A549 treated with AZD9567 at 1 μM for 4 hours (cell line): ENCODE measurements around the gene ETHE1. TPM values are rescaled to one million over a fixed set of nuclear protein-coding genes. Genes with fewer than 3 reads are reported as not detected.

Experiments
- total RNA-seq: library from RNA; stranded (reverse); fragments of 200-300 nt; extraction: Qiagen RNA extraction; gene quantifications from 5 replicates; pipeline ENCODE4 v1.2.3, GENCODE V29; 2022; ENCODE audit not compliant: insufficient read depth

ETHE1 gene
- total RNA-seq, result 31.4 to 53.1 TPM (median 51.8 TPM) in 5 replicates

GRCh38 chr19:43526884-43527859 lies at the start of gene ETHE1:
TSS of gene ETHE1 (minus strand) at chr19:43527201. CDS start at chr19:43527177, 24 bp downstream.

GRCh38 chr19:43575156-43575950 lies 48.4 kb upstream of the ETHE1 start, which contains the start of the genes PINLYP and XRCC1:
TSS of gene PINLYP (plus strand) at chr19:43575801. CDS start at chr19:43577192, 1,391 bp downstream.
TSS of gene XRCC1 (minus strand) at chr19:43575527. CDS start at chr19:43575458, 69 bp downstream.

GRCh38 chr19:43532962-43533545 lies 6.1 kb upstream of the ETHE1 start, which contains the start of gene ZNF575:
TSS of gene ZNF575 (plus strand) at chr19:43533188. CDS start at chr19:43534423, 1,235 bp downstream.

GRCh38 chr19:43504426-43505185 lies 22.4 kb downstream of the ETHE1 start, which contains the start of gene PHLDB3:
TSS of gene PHLDB3 (minus strand) at chr19:43504746. CDS start at chr19:43504118, 628 bp downstream.

GRCh38 chr19:43465468-43466120 lies 61.4 kb downstream of the ETHE1 start, which contains the start of gene LYPD3:
TSS of gene LYPD3 (minus strand) at chr19:43465608. CDS start at chr19:43465571, 37 bp downstream.

Other genes with a start within 250 kb of the ETHE1 start
- 0.07 to 0.09 TPM (median 0.08 TPM) in 4 of 5 replicates, not detected in the other for gene CD177, start 173.5 kb downstream of the ETHE1 start, total RNA-seq
- gene TEX101, start 112.3 kb downstream of the ETHE1 start, total RNA-seq, result not detected in 5 replicates
- 0.19 to 0.68 TPM (median 0.42 TPM) in 4 of 5 replicates, not detected in the other for gene LYPD3, start 61.6 kb downstream of the ETHE1 start, total RNA-seq
- gene PHLDB3, start 22.5 kb downstream of the ETHE1 start, total RNA-seq, result 3.2 to 10.2 TPM (median 9.0 TPM) in 5 replicates
- gene ZNF575, start 6.0 kb upstream of the ETHE1 start, total RNA-seq, result 1.8 to 2.4 TPM (median 2.1 TPM) in 4 of 5 replicates, not detected in the other
- gene XRCC1, start 48.3 kb upstream of the ETHE1 start, total RNA-seq, result 22.7 to 29.4 TPM (median 27.4 TPM) in 5 replicates
- gene PINLYP, start 48.6 kb upstream of the ETHE1 start, total RNA-seq, result 0.22 to 0.52 TPM (median 0.27 TPM) in 4 of 5 replicates, not detected in the other
- gene IRGQ, start 68.9 kb upstream of the ETHE1 start, total RNA-seq, result 4.6 to 10.5 TPM (median 5.9 TPM) in 5 replicates
- 20.0 to 21.3 TPM (median 20.5 TPM) in 5 replicates for gene ZNF576, start 69.4 kb upstream of the ETHE1 start, total RNA-seq
- 0.52 to 0.80 TPM (median 0.67 TPM) in 4 of 5 replicates, not detected in the other for gene SRRM5, start 84.9 kb upstream of the ETHE1 start, total RNA-seq
- gene ZNF428, start 92.4 kb upstream of the ETHE1 start, total RNA-seq, result 40.1 to 61.6 TPM (median 59.4 TPM) in 5 replicates
- gene CADM4, start 112.6 kb upstream of the ETHE1 start, total RNA-seq, result 5.5 to 10.0 TPM (median 9.6 TPM) in 5 replicates
- 62.1 to 69.9 TPM (median 69.1 TPM) in 5 replicates for gene PLAUR, start 143.0 kb upstream of the ETHE1 start, total RNA-seq
- gene IRGC, start 188.9 kb upstream of the ETHE1 start, total RNA-seq, result not detected in 5 replicates
- 50.2 to 64.4 TPM (median 56.7 TPM) in 5 replicates for gene SMG9, start 227.8 kb upstream of the ETHE1 start, total RNA-seq